HG02885 (cell line): ENCODE measurements around the gene ANP32D.
"Not testable (repeated sequence)": the region's sequence is repeated elsewhere in the genome, so short reads cannot be mapped to it uniquely, and the experiment has no call there.

Experiments used
- ATAC-seq: cut with Tn5 transposase; IDR thresholded peaks from one replicate; pipeline ENCODE4 v1.9.1; 2021; ENCODE audit warnings: mild to moderate bottlenecking; ENCODE audit not compliant: unreplicated experiment, poor library complexity

The ANP32D gene

GRCh38 chr12:48489456-48489855 lies 17.1 kb downstream of the ANP32D start:
- ATAC-seq: not testable (repeated sequence)

- not testable (repeated sequence) for ATAC-seq
Measured at GRCh38 chr12:48500281-48500680, 27.9 kb downstream of the ANP32D start.

GRCh38 chr12:48506836-48507235 lies 34.5 kb downstream of the ANP32D start:
- ATAC-seq: not testable (repeated sequence)

- no peak for ATAC-seq
Measured at GRCh38 chr12:48508987-48509386, 36.6 kb downstream of the ANP32D start.

GRCh38 chr12:48510111-48510510 lies 37.8 kb downstream of the ANP32D start:
- ATAC-seq: no peak

- peak; percentile 86 for ATAC-seq
Measured at GRCh38 chr12:48512855-48513254, 40.5 kb downstream of the ANP32D start.

- no peak for ATAC-seq
Measured at GRCh38 chr12:48514728-48515127, 42.4 kb downstream of the ANP32D start.

GRCh38 chr12:48520381-48520780 lies 48.0 kb downstream of the ANP32D start:
- not testable (repeated sequence) for ATAC-seq
